Left cardiac atrium (tissue), 4 donors: ENCODE results near the gene ANK3. TPM values are rescaled to one million over a fixed set of nuclear protein-coding genes. Genes with fewer than 3 reads are reported as not detected.
A peak's percentile ranks its signal among the peaks of the same experiment; 100 is the strongest.

Experiments
- ATAC-seq, 2 donors: fragments of 200-7000 bp; cut with Tn5 transposase; one replicate each; pipeline ENCODE4 v1.9.1; 2020; ENCODE audit warnings: mild to moderate bottlenecking in 2 of 2, moderate library complexity in 2 of 2
- DNase-seq: peaks from one replicate; pipeline ENCODE4 v3.0.0-alpha.2; 2020
- intact Hi-C, 2 donors: fragments of 100-400 bp; cut with DNase I; formaldehyde crosslinking; loops; one replicate each; pipeline versions ENCODE4 v1.14.1 to v1.15.1; 2022 to 2023
- total RNA-seq, 2 donors: library from RNA; stranded (reverse); fragmentation: NEBNext Ultra II Directional; extraction: Animal tissue kit (Norgen Biotek cat#: 25700); gene quantifications; one replicate each; pipeline ENCODE4 v1.2.1, GENCODE V29; 2021
- donor health status: DM: no; HTN: yes; CAD: no.
- donor health status: DM: no; HTN: yes; CAD: no; lungs with severe emphysema.
- donor health status: DM: yes; HTN: yes; CAD: no.
- donor health status: Dilated cardiomyopathy.

The ANK3 gene
- total RNA-seq, 2 donors from 2014 or later: 142 to 199 TPM

GRCh38 chr10:60353519-60354258 is 36.0 kb downstream of the ANK3 start:
- intact Hi-C loops: no loop called here
- peak; percentile 50 for DNase-seq

DNA sequence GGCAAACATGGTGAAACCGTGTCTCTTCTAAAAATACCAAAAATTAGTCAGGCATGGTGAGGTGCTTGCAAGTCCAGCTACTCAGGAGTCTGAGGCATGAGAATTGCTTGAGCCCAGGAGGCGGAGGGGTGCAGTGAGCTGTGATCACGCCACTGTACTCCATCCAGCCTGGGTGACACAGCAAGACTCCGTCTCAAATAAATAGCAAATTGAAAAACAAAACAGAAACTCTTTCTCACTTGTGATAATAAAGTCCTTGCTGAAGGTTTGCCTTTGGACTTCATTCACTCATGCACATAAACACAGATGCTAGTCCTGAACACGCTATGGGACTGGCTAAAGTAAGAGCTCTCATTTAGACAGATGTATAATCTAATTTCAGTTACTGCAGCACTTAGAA is 37.6 kb downstream of the ANK3 start:
- intact Hi-C loops: no loop called here
- DNase-seq (no peak), ATAC-seq (no peak)

More at GRCh38 chr10:60353519-60354258, 36.0 kb downstream of the ANK3 start:
- ATAC-seq: peak; percentile 74 to 84

GRCh38 chr10:60351191-60351853 is 38.4 kb downstream of the ANK3 start:
- intact Hi-C loops: no loop called here
- no peak for DNase-seq
- peak in 1 of 2 donors; percentile 47 for ATAC-seq

DNA sequence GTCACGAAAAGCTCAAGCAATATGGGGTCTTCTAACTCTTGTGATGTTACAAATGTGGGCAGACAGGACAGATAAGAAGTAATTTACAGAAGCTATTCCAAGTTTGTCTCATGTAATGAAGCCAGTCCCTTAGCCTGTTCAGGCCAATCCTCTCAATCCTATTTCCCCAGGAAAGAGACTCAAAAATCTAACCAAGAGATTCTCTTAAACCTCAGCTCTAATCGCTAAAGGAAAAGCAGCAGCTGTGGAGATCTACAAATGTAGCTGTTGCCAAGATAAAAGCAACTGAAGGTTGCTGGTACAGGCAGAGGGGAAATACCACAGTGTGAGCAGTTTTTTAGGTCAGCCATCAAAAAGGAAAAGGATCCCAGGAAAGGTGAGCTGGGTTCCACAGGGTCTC is 39.3 kb downstream of the ANK3 start:
- no peak for DNase-seq
- ATAC-seq: peak; percentile 21 to 29
- intact Hi-C loops: no loop called here

DNA sequence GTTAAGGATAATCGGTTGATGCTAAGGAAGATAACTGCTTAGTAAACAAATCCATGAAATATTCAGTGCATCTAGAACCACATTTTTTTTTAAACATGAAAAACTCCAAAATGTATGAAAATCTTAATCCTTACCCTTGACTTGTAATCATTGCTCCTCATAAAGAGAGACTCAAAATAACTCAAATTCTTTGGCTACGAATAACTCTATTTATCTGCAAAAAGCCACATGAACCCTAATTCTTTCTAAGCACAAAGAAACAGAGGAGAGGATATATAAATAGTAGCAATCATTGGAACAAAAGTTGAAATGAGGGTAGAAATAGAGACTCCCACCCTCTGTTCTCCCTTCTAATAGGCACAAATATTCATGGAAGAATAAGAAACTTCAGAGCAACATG is 40.2 kb downstream of the ANK3 start:
- ATAC-seq: no peak
- no peak for DNase-seq
- intact Hi-C loops: no loop called here

GRCh38 chr10:60348982-60349381 is 40.7 kb downstream of the ANK3 start:
- ATAC-seq (no peak), DNase-seq (no peak)
- intact Hi-C loops: no loop called here

DNA sequence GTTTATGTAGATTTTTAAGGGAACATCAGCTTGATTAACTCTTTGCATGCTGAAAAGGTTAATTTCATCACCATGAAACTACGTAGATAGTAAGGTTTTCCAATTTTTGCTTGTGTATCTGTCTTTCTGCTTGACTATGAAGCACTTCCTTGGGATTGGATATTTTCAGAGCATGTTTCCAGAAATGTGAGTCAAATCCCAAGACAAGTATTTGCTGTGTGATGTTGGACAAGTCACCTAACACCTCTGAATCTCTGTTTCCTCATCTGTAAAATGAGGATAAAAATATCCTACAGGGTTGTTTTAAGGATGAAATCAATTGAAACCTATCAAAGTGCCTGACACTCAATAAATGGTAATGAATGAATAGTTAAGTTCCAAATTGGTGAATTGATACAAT is 42.4 kb downstream of the ANK3 start:
- no peak for DNase-seq
- no peak for ATAC-seq
- intact Hi-C loops: no loop called here

DNA sequence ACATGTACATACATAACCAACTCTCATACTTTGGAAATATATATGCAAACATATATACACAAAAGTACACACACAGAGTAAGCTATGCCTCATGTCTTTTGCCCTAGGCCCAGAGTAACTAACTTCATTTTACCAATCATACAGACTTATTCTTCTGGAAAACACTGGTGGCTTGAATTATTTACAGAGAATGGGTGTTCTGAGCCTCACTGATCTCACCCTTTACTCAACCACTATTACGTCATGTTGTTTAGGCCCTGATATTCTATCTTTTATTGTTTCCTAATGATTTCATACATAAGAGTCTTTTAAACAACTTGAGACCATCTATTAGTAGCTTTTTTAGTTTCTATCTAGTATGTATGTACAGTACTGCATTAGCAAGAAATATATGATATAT is 43.0 kb downstream of the ANK3 start:
- intact Hi-C loops: no loop called here
- no peak for ATAC-seq
- no peak for DNase-seq

GRCh38 chr10:60343254-60343653 is 46.4 kb downstream of the ANK3 start:
- DNase-seq (no peak), ATAC-seq (peak in 1 of 2 donors; percentile 76)
- intact Hi-C loops: no loop called here

GRCh38 chr10:60341969-60342368 is 47.7 kb downstream of the ANK3 start:
- intact Hi-C loops: no loop called here
- DNase-seq: no peak
- ATAC-seq: peak in 1 of 2 donors; percentile 66

DNA sequence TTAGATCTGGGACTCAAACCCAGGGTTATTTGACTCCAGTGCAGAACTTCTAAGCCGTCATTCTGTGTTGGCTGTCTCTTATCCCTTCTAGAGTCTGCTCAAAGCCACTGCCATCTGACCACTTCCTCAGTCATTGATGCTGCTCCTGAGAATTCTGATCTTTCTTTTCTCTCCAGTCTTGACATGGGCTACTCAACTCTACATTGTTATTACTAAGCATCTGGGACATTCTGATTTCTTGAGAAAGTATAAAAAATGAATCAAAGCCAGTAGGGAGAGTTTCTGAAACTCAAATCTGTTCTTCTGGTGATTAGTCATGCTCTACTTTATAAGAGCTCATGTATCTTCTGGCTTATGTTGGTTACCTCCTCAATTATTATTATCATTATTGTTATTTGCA is 48.7 kb downstream of the ANK3 start:
- DNase-seq: no peak
- no peak for ATAC-seq
- intact Hi-C loops: no loop called here

DNA sequence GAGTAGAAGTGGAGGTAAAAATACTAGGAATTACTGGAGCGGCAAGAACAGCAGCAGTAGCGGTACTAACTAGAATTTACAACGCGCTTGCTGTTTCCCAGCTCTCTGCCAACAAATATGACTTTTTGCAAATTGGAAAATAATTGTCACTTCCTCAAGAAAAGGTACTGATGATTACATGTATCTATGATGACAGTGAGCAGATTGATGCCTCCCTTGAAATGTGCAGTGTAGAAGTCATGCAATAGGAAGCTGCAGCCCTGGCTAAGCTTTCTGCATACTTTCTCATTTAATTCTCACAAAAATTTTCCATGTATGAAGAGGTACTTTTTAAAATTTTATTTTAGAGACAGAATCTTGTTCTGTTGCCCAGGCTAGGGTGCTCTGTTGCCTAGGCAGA is 49.9 kb downstream of the ANK3 start:
- ATAC-seq: no peak
- intact Hi-C loops: no loop called here
- no peak for DNase-seq

DNA sequence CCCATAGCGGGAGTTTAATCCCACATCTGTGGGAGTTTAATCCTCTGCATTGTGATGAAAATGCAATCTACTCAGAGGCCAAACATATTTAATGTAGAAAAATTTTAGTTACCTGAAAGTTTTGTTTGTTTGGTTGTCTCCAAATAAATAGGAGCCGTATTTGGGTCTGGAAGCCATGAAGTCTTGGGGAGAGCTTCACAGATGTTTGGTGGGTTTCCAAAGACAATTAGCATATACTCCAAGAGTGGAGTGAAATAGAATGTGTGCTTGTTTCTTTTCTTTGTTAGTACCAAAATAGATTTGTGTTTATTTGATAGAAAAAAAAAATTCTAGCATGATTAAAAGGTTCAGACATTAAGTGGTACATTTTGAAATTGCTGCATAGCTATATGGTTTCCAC is 50.9 kb downstream of the ANK3 start:
- intact Hi-C loops: no loop called here
- no peak for DNase-seq
- no peak for ATAC-seq

- intact Hi-C loops: no loop called here
- ATAC-seq (no peak), DNase-seq (no peak)
These were observed 51.6 kb downstream of the ANK3 start for GRCh38 chr10:60338002-60338564.

GRCh38 chr10:60336901-60337630 is 52.6 kb downstream of the ANK3 start:
- intact Hi-C loops: no loop called here
- ATAC-seq (no peak), DNase-seq (no peak)

DNA sequence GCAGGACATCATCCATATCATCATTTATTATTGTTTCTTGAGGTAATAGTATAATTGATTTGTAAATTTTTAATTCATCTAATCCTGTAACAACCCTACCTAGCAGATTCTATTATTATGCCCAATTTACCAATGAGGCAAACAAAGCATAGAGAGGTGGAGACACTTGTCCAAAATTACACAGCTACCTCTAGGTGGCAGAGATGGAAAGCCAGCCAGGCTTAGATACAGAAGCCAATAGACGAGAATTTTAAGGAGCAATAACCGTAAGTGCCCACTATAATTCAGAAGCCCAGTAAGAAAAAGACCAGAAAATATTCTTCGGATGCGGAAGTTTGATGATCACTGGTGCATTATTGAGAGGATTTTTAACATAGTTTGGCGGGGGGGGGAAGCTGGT is 54.0 kb downstream of the ANK3 start:
- ATAC-seq (no peak), DNase-seq (no peak)
- intact Hi-C loops: no loop called here

- intact Hi-C loops: no loop called here
- ATAC-seq: no peak
- DNase-seq: no peak
These were observed 54.7 kb downstream of the ANK3 start for GRCh38 chr10:60334991-60335390.

GRCh38 chr10:60332371-60332770 is 57.3 kb downstream of the ANK3 start:
- ATAC-seq: no peak
- DNase-seq: no peak
- intact Hi-C loops: no loop called here

DNA sequence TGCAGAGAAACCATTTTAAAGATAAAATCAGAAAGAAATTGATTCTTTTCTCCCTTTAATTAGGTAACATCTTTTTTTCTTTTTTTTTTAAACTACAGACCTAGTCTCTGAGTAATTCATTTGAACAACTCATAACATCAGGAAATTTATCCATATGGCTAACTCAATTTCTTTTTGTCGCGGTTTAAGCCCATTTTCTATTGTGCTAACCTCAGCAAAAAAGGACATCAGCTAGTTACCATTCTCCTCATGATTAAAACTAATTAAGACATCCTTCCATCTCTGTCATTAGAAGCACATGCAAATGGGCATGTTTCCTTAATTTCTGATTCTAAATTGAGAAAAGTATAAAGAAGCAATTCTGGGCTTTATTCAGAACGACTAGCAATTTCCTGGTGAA is 57.8 kb downstream of the ANK3 start:
- no peak for ATAC-seq
- intact Hi-C loops: no loop called here
- no peak for DNase-seq

DNA sequence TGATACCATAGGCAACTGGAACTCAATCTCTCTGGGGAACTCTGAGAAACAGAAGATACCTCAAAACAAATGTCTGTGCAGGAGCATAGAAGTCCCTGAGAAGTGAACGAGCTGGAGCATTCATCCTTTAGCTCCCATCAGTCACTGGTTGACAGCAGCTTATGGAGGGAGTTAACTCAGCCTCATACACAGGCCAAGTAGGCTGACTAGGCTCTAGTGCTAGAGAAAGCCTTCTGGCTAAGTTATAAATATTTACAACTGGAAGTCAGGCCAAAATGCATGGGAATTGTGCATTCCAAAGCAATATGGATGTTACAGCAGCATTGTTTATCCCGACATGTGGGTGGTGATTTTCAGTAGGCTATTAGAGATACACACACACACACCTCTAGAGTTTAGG is 66.5 kb downstream of the ANK3 start:
- intact Hi-C loops: no loop called here
- no peak for DNase-seq
- no peak for ATAC-seq
